ENCODE results near the gene ZNF473. TPM values are rescaled to one million over a fixed set of nuclear protein-coding genes. Genes with fewer than 3 reads are reported as not detected.
A peak's percentile ranks its signal among the peaks of the same experiment; 100 is the strongest.

The ZNF473 gene
- total RNA-seq, 1 donor, result 8.3 TPM

GRCh38 chr19:50024719-50025021 is 1.1 kb upstream of the ZNF473 start:
- Histone ChIP-seq H3K27me3 (ENCODE audit: insufficient read depth, low read length) (no peaks in the 10 kb centered on the region), H3K27ac (ENCODE audit: low read depth, low read length) (peak overlapping the region; percentile 94)

GRCh38 chr19:50025022-50025793 is 597 bp upstream of the ZNF473 start, which contains the start of gene VRK3:
Gene VRK3, minus strand, starts transcription at chr19:50025372. Its CDS starts 9,210 bp downstream, at chr19:50016162.
- no peaks in the 10 kb centered on the region for H3K9me3 ChIP-seq (ENCODE audit: low read depth, low read length)
- H3K27me3 ChIP-seq (ENCODE audit: insufficient read depth, low read length), result no peaks in the 10 kb centered on the region
- peak within 1 kb of the TSS; percentile 99 for H3K27ac ChIP-seq (ENCODE audit: low read depth, low read length)
- DNase-seq (ENCODE audit: insufficient read length, low spot score, missing footprints), result peak; percentile 99
- peak within 1 kb of the TSS; percentile 98 for H2AFZ ChIP-seq (ENCODE audit: low read length)
- peaks cover 17% of the 10 kb centered on the region for H3K4me1 ChIP-seq (ENCODE audit: insufficient read depth, low read length)
- peak within 1 kb of the TSS; percentile 100 for H3K4me3 ChIP-seq (ENCODE audit: insufficient read depth, low read length)
- TF ChIP-seq CTCF (IDR thresholded peaks at IDR 0.05; ENCODE audit: extremely low read depth, low read depth, low read length), result no peak
- H4K20me1 ChIP-seq (ENCODE audit: insufficient read depth, low read length), result peaks cover 31% of the 10 kb centered on the region
- H3K79me2 ChIP-seq (ENCODE audit: insufficient read depth, low read length), result peaks cover 82% of the 10 kb centered on the region
- H3K36me3 ChIP-seq (ENCODE audit: insufficient read depth, low read length), result peaks cover 3% of the 10 kb centered on the region
- H3K4me2 ChIP-seq (ENCODE audit: insufficient read depth, low read length), result peak within 1 kb of the TSS; percentile 98

More at GRCh38 chr19:50024719-50025021, 1.1 kb upstream of the ZNF473 start:
- TF ChIP-seq CTCF (IDR thresholded peaks at IDR 0.05; ENCODE audit: extremely low read depth, low read depth, low read length), result no peak
- peak overlapping the region; percentile 98 for H3K4me2 ChIP-seq (ENCODE audit: insufficient read depth, low read length)
- peaks cover 17% of the 10 kb centered on the region for H3K4me1 ChIP-seq (ENCODE audit: insufficient read depth, low read length)
- peak overlapping the region; percentile 98 for H2AFZ ChIP-seq (ENCODE audit: low read length)
- peaks cover 4% of the 10 kb centered on the region for H3K36me3 ChIP-seq (ENCODE audit: insufficient read depth, low read length)
- DNase-seq (ENCODE audit: insufficient read length, low spot score, missing footprints), result no peak
- peak overlapping the region; percentile 100 for H3K4me3 ChIP-seq (ENCODE audit: insufficient read depth, low read length)
- peaks cover 31% of the 10 kb centered on the region for H4K20me1 ChIP-seq (ENCODE audit: insufficient read depth, low read length)
- H3K9me3 ChIP-seq (ENCODE audit: low read depth, low read length), result no peaks in the 10 kb centered on the region
- H3K79me2 ChIP-seq (ENCODE audit: insufficient read depth, low read length), result peaks cover 77% of the 10 kb centered on the region

DNA sequence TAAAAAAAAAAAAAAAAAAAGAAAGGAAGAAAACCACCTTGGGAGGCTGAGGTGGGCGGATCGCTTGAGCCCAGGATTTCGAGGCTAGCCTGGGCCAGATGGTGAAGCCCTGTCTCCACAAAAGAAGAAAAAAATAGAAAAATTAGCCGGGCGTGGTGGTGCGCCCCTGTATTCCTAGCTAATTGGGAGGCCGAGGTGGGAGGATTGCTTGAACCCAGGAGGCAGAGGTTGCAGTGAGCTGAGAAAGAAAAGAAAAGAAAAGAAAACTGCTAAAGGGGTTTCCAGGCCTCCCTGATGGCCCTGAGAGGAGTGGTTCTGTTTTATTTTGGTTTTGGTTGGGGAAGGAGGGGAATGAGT is 723 bp downstream of the ZNF473 start:
- H4K20me1 ChIP-seq (ENCODE audit: insufficient read depth, low read length), result peaks cover 25% of the 10 kb centered on the region
- no peak overlapping the region for H2AFZ ChIP-seq (ENCODE audit: low read length)
- no peak overlapping the region for H3K27ac ChIP-seq (ENCODE audit: low read depth, low read length)
- peaks cover 9% of the 10 kb centered on the region for H3K36me3 ChIP-seq (ENCODE audit: insufficient read depth, low read length)
- H3K27me3 ChIP-seq (ENCODE audit: insufficient read depth, low read length), result no peaks in the 10 kb centered on the region
- peak overlapping the region; percentile 100 for H3K4me3 ChIP-seq (ENCODE audit: insufficient read depth, low read length)
- H3K4me1 ChIP-seq (ENCODE audit: insufficient read depth, low read length), result peaks cover 17% of the 10 kb centered on the region
- H3K4me2 ChIP-seq (ENCODE audit: insufficient read depth, low read length), result peak overlapping the region; percentile 91
- no peaks in the 10 kb centered on the region for H3K9me3 ChIP-seq (ENCODE audit: low read depth, low read length)
- DNase-seq (ENCODE audit: insufficient read length, low spot score, missing footprints), result no peak
- TF ChIP-seq CTCF (IDR thresholded peaks at IDR 0.05; ENCODE audit: extremely low read depth, low read depth, low read length), result no peak
- H3K79me2 ChIP-seq (ENCODE audit: insufficient read depth, low read length), result peaks cover 85% of the 10 kb centered on the region

DNA sequence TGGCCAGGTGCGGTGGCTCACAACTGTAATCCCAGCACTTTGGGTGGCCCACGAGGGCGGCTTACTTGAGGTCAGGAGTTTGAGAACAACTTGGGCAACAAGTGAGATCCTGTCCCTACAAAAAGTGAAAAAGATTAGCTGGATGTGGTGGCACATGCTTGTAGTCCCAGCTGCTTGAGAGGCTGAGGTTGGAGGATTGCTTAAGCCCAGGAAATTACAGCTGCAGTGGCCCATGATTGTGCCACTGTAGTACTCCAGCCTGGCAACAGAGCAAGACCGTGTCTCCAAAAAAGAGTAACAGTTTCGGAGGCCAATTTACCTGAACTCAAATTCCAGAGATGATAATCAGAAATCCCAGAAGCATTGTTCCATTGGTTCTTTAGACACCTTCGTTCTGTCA is 4.4 kb downstream of the ZNF473 start:
- Histone ChIP-seq H3K79me2 (ENCODE audit: insufficient read depth, low read length) (peaks cover 60% of the 10 kb centered on the region), H3K4me3 (ENCODE audit: insufficient read depth, low read length) (no peak overlapping the region), H3K4me1 (ENCODE audit: insufficient read depth, low read length) (peaks cover 10% of the 10 kb centered on the region), H3K4me2 (ENCODE audit: insufficient read depth, low read length) (no peak overlapping the region), H2AFZ (ENCODE audit: low read length) (no peak overlapping the region), H3K9me3 (ENCODE audit: low read depth, low read length) (no peaks in the 10 kb centered on the region), H3K27me3 (ENCODE audit: insufficient read depth, low read length) (no peaks in the 10 kb centered on the region), H3K36me3 (ENCODE audit: insufficient read depth, low read length) (peaks cover 18% of the 10 kb centered on the region), H3K27ac (ENCODE audit: low read depth, low read length) (no peak overlapping the region), H4K20me1 (ENCODE audit: insufficient read depth, low read length) (peaks cover 5% of the 10 kb centered on the region)
- no peak for TF ChIP-seq CTCF (IDR thresholded peaks at IDR 0.05; ENCODE audit: extremely low read depth, low read depth, low read length)
- DNase-seq (ENCODE audit: insufficient read length, low spot score, missing footprints), result no peak
